Measurements from ENCODE around the gene SERPING1. TPM values are rescaled to one million over a fixed set of nuclear protein-coding genes. Genes with fewer than 3 reads are reported as not detected.
"Not testable (repeated sequence)": the region's sequence is repeated elsewhere in the genome, so short reads cannot be mapped to it uniquely, and the experiment has no call there.

The SERPING1 gene
- total RNA-seq, 1 donor from 2014 or later: 16.7 TPM

DNA sequence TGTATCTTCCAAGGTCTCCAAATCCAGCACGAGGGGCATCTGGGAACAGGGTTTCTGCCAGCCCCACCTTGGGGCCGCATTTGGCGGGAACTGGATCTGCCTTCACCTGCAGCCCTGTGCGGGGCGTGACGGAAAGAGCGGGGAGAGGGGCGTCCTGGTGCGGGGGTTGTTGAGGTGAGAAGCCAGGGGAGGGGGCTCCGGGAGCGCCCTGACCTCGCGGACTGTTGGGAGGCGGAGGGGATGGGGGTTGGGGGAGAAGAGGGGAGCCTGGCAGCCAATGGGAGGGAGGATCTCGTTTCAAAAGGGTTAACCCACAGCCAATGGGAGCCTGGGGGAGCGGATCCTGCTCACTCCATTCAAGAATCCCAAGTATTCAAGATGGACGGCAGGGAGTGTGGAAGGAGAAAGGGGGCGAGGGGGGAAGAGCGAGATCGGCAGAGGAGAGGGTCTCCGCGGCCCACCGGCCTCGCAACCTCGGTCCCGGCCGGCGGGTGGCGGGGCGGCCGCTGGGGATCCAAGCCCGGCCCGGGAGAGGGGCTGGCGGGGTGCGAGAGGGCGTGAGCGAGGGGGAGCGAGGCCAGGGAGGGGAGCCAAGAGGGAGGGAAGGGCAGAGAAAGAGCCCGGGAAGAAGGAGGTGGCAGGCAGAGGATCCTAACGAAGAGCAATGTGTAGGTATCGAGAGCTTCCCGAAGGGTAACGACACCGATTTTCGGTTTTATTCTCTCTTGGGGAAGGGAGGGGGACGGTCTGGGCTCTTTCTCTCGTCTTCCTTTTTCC lies 40.7 kb downstream of the SERPING1 start:
- ATAC-seq: peak; percentile 69

DNA sequence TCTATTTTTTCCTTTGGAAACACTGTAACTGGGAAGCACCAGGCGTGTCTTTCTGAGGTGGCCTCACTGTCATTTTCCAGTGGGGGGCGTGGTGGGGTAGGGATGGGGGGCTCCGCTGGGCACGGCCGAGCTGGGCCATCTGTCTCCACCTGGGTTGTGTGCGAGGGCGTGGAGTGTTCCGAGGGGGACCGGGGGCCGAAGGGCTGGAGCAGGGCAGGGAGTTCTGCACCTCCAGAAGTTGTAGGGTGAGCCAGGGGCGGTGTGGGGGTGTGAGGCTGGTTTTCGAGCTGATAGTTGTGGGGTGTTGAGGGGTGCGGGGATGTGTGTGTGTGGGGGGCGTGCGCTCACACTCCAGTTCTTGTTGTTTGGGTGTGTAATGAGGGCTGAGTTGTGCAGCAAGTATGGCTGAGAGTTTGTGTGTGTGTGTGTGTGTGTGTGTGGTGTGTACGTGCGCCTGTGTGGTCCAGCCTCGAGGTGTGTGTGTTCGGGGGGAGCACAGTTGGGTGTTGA lies 41.4 kb downstream of the SERPING1 start:
- ATAC-seq: no peak

DNA sequence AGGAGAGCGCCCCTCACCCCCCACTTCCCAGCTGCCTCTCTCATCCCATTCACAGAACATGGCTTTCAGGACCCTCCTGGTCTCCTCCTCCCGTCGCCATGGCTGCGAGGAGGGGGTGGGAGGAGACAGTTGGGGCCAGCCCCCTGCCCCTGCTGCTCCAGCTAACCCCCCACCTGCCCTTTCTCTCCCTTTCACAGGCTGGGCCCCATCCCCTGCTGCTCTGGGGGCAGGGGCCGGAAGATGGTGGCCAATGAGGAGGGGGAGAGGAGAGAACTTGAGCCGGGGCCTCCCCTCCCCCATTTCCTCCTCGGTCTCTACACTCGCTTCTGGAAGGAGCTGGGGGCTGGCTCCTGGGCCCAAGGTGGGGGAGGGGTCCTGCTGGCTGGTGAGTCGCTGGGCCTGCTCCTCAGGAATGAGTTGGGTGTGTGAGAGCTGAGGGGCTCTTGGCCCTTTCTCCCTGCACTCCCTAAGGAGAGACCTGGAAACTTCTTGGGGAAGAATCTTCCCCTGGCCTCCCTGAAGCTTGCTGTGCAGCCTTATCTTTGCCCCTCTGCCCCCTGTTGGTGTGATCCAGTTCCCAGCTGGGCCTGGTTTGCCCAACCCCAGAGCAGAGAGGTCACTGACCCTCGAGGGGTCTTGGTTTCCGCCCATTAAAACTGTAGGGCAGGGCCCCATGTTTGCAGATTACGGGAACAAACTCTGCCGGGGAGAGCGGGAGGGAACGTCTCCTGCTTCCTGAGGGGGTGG lies 42.0 kb downstream of the SERPING1 start:
- no peak for ATAC-seq

DNA sequence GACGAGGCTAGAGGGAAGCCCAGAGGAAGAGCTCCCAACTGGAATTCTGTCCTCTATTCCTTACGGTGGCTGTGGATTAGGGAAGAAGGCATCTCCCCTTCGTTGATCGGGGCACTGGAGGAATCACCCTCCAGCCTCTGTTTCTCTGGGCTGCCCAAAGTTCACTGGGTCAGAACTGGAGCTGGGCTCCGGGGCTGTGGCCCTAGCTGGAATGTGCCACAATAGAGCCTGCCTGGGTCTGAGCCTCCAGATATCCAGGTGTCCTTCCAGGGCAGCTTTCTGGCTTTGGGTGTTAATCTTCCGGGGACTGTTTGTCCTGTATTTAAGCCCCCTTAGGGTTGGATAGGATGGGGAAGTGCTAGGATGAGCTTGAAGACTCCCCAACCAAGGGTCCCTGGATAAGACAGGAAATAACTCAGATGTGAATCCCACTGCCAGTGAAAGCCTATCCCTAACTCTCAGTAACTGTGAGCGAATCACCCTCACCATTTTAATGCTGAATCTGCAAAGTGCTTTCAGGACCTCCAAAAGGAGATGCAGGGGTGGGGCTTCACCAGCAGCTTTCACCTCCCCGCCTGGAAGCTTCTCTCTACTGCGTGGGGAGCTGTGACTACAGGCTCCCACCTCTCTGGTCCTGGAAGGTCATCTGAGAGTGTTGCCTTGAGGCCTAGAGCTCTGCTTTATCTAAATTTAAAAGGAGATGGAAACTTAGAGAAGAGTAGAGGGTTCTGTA lies 42.7 kb downstream of the SERPING1 start:
- ATAC-seq: no peak

DNA sequence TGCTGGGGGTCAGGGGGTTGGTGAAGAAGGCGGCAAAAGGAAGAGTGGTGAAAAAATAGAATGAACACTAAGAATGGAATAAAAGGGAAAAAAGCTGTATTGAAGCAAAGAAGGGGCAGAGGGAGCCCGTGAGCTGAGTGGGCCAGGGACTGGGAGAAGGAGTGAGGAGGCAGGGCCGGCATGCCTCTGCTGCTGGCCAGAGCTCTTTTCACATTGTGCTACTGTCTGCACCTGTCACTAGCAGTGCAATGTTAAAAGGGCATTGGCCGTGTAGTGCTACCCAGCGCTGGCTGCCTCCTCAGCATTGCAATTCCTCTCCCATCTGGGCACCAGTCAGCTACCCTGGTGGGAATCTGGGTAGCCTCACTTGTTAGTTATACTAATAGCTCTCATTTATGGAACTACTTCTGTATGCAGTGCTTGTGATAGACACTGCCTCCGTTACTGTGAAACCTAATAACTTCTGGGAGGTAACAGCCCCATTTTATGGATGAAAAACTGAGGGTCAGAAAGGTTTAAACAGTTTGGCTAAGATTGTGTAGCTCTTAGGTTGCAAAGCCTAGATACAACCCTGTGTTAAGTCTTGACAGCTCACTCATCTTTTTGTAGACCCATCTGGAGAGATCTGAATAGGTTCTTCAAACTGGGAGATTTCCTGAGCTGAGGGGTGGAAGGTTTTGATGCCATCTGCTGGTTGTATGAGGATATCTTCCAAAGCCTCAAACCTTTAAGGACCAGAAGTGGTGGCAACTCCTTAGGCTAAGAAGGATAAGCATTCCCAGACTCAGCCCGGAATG lies 43.7 kb downstream of the SERPING1 start:
- peak; percentile 38 for ATAC-seq

DNA sequence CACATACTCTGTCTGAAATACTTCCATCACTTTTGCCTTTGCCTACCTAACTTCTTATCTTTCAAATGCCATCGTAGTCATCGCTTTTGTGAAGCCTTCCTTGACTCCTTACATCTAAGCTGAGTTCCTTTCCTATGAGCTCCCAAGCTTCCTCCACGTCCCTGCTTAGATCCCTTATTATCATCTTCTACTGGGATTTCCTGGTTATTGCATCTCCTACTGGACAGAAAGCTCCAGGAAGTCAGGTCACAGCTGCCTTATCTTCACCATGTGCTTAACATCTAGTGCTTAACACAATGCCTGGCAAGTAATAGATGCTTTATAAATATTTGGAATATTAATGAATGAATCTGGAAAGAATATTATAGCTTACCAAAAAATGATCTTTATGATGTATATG lies 46.3 kb downstream of the SERPING1 start:
- no peak for ATAC-seq

DNA sequence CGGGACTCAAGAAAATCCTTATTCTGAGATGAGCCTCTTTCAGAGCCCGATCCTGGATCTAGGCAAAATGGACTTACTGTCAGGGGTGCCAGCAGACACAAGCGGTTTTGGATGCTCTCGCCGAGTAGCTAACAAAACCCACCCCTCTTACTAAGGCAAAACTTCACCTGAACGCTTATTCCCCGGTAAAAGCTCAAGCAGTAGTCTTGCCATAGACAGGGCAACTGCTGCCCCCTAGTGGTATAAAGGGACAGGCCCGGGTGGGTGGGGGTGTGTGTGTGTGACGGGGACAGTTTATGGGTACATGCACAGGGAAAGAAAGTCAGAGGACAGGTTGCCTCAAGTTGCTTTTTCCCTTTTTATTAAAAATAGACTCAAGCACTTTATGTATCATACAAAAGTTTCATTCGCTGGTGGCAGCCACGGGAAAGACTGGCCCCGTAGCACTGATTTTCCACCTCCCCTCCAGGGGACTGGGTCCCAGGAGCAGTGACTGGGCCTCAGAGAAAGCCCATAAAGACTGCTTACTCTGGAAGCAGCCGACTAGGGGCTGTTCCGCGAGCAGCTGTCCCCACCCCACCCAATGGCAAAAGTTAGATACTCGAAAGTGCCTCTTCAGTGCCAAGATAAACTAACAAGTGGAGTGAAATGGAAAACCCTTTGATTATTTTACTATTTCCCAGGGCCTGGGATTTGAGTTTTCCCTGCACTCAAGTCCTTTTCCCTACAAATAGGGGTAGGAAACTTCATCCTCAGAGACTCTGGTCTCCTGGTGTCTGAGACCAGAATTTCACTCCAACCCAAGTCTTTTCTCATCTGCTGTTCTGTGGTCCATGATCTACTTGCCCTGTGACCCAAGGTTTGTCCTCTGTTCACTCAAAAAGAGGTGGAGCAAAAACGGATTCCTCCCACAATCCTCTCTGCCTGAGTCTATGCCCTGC lies 47.5 kb downstream of the SERPING1 start:
- peak; percentile 72 for ATAC-seq

DNA sequence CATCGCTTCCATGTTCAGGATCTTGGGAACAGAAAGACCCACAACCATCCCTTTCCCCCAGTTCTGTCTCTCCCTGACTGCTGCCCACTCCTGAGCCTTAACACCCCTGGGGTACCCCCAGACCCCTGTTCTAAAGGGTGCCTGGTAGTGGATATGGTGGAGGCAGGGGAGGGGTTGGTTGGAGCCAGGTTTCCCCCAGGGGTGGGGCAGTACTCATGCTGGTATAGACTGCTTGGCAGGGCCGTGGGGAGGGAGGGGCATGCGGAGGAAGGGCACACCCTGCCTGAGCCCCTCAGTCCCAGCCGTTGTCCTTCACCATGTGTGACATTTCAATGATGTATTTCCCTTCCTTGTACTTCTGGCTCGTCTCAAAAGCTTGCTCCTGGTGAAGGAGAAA lies 48.2 kb downstream of the SERPING1 start:
- ATAC-seq: no peak

DNA sequence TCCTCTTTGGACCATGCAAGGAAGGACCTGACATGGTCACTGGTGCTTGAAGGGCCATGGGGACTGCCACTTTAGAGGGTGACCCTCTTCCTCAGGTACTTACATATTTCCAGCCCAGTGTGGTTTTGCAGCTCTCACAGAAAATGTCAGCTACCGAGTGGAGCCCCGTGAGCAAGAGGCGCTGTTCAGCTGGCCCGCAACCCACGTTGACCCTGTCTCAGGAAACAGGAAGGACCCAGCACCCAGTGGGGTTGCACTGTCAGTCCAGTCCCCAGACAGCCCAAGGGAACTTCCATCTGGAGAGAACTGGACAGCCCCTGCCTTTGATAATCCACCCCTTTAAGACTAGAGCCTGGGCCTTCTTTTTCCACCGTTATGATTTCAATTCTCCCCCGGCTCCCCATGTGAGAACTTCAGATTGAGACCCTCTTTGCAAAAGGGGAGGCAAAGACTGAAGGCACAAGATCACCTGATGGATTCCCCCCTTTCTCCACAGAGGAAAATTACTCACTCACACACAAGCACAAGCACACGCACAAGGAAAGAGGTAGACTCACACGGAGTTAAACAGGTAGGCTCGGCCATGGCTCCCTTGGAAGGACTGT lies 48.8 kb downstream of the SERPING1 start:
- no peak for ATAC-seq

DNA sequence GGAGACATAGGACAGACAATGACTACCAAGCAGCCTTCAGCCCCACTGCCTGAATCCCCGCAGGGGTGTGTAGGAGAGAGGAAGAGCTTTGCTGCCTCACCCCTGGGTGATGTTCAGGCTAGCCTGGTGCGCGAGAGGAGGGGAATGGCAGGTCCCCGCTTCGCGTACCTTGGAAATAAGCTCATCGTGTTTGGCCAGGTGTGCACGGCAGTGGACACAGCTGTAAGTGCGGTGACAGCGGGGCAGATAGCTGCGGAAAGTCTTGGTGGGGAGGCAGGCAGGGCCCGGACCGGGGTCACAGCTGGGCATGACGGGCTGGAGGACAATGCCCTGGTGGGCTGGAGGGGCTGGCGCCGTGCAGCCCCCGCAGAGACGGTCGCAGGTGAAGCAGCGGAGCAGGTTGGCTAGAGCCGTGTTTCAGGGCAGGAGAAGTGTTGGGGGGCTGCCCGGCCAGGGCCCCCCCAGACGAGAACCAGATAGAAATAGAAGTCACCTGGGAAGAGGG lies 49.4 kb downstream of the SERPING1 start:
- ATAC-seq: peak; percentile 40

DNA sequence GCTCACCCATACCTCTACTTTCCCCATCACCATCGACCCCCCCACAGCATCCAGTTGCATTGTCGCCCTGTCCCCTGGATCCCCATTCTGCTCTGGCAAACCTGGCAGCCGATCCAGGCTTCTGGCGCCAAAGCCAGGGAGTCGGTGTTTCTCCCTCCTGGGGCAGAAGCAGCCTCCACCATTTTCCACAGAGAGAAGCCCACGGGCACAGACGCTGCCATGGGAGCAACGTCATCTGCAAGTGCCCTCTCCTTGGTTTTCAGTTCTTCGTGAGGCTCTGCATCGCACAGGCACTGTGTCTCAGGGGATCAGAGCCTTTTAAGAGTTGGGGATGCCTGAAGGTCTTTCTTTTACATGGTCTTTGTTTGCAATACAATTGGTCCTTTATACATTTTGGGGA lies 49.9 kb downstream of the SERPING1 start:
- no peak for ATAC-seq

DNA sequence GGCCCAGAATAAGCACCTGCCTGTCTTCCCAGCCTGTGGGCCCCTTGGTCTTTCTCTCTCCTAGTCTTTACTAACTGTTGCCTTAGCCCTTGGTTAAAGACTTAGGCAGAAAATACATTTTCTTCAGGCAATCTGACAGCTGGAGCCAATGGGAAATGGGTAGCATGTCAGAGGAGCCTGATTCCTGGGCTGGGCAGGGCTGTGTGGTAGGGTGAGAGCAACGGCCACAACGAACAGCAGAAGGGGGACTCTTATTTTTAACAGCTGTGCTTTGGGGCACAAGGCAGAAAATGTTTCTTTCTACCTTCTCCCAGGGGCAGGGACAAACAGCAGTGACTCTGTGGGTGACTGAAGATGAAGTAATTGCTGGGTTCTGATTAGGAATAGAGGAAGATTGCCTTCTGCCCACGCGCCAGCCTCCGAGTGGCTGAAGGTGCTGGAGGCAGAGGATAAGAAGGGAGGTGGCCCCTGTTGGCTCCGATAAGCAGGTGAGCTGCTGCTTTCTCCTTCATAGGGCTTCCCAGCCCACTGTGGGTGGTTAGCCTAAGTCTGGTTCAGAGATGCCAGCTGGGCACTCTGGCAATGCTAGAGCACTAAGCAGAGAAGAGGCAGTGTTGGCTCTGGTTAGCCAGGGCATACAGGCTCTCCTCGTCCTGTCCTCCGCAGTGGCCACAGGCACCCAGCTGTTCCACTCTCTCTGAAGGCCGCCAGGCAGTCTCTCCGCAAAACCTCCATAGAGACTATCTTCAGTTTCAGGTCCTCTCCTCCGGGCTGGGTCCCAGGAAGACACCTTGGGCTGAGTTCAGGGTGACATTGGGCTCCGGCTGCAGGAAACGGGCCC lies 50.7 kb downstream of the SERPING1 start:
- peak; percentile 7 for ATAC-seq

DNA sequence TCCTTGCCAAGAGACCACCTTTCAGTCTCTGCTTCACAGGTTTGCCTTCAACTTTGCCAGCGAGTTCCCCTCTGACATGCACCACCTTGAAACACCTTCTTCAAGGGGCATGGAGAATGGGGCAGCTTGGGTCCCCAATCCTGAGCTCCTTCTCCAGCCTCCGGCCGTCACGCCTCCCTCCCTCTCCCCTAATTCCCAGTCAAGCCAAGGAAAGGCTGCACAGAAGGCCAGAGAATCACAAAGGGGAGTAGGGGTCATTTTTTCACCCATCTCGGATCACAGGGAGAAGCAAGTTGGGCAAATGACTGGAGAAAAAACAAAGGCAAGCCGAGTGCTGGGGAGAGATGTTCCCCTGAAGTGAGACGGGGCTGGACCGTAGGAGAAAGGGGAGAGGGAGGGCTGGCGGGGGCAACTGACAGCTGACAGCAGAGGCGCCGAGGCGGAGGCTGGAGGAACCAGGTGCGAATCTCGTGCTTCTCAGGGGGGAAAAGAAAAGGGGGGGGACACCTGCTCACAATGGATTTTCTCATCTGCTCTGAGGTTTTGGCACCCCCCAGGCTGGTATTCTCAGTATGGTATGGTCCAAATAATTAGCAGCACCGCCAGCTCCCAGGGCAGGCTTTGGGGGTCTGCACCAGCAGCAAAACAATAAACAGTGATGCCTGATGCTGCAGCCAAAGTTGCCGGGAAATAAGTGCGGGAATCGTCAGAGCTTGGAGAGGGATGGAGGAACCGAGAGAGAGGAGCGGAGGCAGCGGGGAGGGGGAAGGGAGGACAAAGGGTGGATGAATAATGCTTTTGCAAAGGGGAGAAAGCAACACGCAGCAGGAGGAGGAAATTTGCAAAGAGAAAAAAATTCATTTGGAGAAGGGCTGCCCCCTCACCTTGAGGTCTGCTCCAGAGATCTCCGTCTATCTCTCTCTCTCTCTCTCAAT lies 51.6 kb downstream of the SERPING1 start:
- no peak for ATAC-seq

DNA sequence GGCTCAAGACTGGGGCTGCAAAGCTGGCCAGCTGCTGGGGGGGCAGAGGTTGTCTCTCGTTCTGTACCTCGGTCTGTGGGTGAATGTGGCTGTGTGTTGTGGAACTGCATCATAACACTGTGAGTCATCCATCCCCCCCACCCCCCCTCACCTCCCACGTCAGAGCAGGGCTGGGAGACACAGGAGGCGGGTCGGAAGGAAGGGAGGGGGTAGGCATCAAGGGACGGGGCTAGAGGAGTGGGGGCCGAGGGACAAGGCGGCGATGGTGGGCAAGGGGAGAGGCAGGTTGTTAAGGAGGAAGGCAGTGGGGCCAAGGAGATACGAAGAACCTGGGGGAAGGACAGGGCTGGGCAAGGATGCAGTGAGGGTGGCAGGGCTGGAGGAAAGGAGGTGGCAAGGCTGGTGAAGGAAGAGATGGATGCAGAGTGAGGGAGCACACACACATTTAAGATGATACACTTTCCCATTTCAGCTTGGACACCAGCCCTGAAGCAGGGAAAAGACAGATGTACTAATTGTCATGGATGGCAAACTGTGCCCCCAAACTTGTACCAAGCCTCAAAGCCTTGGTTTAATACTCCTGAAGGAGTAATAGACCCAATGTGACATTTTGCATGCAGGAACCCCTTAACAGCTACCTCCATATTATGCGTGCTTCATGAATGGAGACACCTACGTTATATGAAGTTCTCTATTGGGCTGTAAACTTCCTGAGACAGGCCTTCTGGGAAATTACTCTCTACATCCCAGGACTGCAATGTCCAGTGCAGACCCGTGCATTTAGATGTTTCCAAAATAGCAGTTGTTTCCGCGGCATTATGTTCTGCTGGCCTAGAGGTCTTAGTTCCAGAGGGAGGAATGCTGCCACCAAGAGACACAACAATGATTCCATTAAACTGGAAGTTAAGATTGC lies 52.6 kb downstream of the SERPING1 start, which contains the start of gene YPEL4:
YPEL4 (minus strand) TSS at position 87 of the 913 bp plus-strand sequence. CDS start 2,805 bp downstream, outside the sequence.
- peak; percentile 43 for ATAC-seq

DNA sequence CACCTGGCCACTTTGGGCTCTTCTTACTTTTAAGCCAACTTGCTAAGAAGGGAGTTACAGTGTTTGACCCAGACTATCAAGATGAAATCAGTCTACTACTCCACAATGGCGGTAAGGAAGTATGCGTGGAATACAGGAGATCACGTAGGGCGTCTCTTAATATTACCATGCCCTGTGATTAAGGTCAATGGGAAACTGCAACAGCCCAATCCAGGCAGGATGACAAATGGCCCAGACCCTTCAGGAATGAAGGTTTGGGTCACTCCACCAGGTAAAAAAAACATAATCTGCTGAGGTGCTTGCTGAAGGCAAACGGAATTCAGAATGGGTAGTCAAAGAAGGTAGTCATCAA lies 53.2 kb downstream of the SERPING1 start:
- ATAC-seq: no peak

DNA sequence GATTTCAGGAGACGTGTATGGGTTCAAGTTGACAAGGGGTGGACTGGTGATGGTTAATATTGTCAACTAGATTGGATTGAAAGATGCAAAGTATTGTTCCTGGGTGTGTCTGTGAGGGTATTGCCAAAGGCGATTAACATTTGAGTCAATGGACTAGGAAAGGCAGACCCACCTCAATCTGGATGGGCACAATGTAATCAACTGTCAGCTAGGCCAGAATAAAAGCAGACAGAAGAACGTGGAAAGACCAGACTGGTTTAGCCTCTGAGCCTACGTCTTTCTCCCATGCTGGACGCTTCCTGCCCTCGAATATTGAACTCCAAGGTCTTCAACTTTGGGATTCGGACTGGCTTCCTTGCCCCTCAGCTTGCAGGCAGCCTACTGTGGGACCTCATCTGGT lies 53.9 kb downstream of the SERPING1 start:
- no peak for ATAC-seq

DNA sequence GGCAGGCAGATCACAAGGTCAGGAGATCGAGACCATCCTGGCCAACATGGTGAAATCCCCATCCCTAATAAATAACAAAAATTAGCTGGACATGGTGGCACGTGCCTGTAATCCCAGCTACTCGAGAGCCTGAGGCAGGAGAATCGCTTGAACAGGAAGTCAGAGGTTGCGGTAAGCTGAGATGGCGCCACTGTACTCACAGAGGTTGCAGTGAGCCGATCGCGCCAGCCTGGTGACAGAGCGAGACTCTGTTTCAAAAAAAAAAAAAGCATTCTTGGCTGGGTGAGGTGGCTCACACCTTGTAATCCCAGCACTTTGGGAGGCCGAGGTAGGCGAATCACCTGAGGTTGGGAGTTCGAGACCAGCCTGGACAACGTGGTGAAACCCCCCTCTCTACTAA lies 54.7 kb downstream of the SERPING1 start:
- ATAC-seq: not testable (repeated sequence)

All from esophagus mucosa (tissue), 1 donor.